SK-N-SH (cell line): Measurements from ENCODE around the gene ACTRT3. TPM values are rescaled to one million over a fixed set of nuclear protein-coding genes. Genes with fewer than 3 reads are reported as not detected.

Experiments
- CTCF ChIA-PET: fragments of 300-600, 350-600 bp; formaldehyde crosslinking; extraction: SDS; loops from one replicate; lab custom pipeline; 2021; lab: Yijun Ruan, JAX
- POLR2A ChIA-PET: fragments of 350-600 bp; sonication (Branson Sonifier 250); formaldehyde crosslinking; extraction: SDS; loops from one replicate; lab custom pipeline; 2020; ENCODE audit warnings: antibody characterized with exemption, inconsistent platforms; lab: Yijun Ruan, JAX
- DNase-seq: peaks from one replicate; pipeline ENCODE4 v3.0.0; 2012
- H2AFZ ChIP-seq: fragments of 200-600 bp; sonication (generic); 2 replicates; pipeline ENCODE4 v1.8.1; 2016; ENCODE audit warnings: antibody characterized with exemption, mild to moderate bottlenecking, low read depth
- H3F3A ChIP-seq: fragments of 200-600 bp; sonication (generic); replicated peaks from 2 replicates; pipeline ENCODE3; 2016; ENCODE audit warnings: antibody characterized with exemption, mild to moderate bottlenecking; ENCODE audit not compliant: insufficient read depth
- H3K27ac ChIP-seq, 2 experiments: fragments of 200-500 bp in 1 of 2; fragments of 200-600 bp in 1 of 2; sonication (Bioruptor generic) in 1 of 2; sonication (generic), shearing (Covaris generic) in 1 of 2; 2 replicates each; pipeline versions ENCODE4 v1.5.1 to v1.6.1; 2014 to 2016; ENCODE audit warnings: low read depth in 2 of 2, inconsistent platforms in 1 of 2, low read length in 1 of 2, mild to moderate bottlenecking in 1 of 2, mixed read lengths in 1 of 2
- H3K27me3 ChIP-seq: fragments of 200-600 bp; sonication (generic), shearing (Covaris generic); 2 replicates; pipeline ENCODE4 v1.6.1; 2016; ENCODE audit warnings: mixed run types; ENCODE audit not compliant: insufficient read depth
- H3K36me3 ChIP-seq, 2 experiments: fragments of 200-500 bp in 1 of 2; fragments of 200-600 bp in 1 of 2; sonication (Bioruptor generic) in 1 of 2; sonication (generic) in 1 of 2; replicated peaks in 1 of 2; 2 replicates each; pipeline versions ENCODE3 to v1.5.1; 2014 to 2016; ENCODE audit warnings: low read length in 1 of 2, mild to moderate bottlenecking in 1 of 2; ENCODE audit not compliant: insufficient read depth in 2 of 2, control insufficient read depth in 1 of 2
- H3K4me1 ChIP-seq, 2 experiments: fragments of 200-500 bp in 1 of 2; fragments of 200-600 bp in 1 of 2; sonication (Bioruptor generic) in 1 of 2; sonication (generic), shearing (Covaris generic) in 1 of 2; 2 replicates each; pipeline versions ENCODE4 v1.5.1 to v1.6.1; 2014 to 2016; ENCODE audit warnings: low read depth in 1 of 2, low read length in 1 of 2, mixed run types in 1 of 2; ENCODE audit not compliant: insufficient read depth in 2 of 2, control insufficient read depth in 1 of 2
- H3K4me2 ChIP-seq: fragments of 200-600 bp; sonication (generic), shearing (Covaris generic); 2 replicates; pipeline ENCODE4 v1.6.1; 2017; ENCODE audit warnings: mixed run types
- H3K4me3 ChIP-seq, 2 experiments: fragments of 200-500 bp in 1 of 2; fragments of 200-600 bp in 1 of 2; sonication (Bioruptor generic) in 1 of 2; sonication (generic), shearing (Covaris generic) in 1 of 2; 2 replicates each; pipeline versions ENCODE4 v1.5.1 to v1.8.1; 2014 to 2016; ENCODE audit warnings: low read depth in 2 of 2, inconsistent platforms in 1 of 2, low read length in 1 of 2, mild to moderate bottlenecking in 1 of 2, mixed read lengths in 1 of 2, moderate library complexity in 1 of 2
- H3K79me2 ChIP-seq: fragments of 200-600 bp; sonication (generic); 2 replicates; pipeline ENCODE4 v1.8.1; 2017; ENCODE audit warnings: mild to moderate bottlenecking; ENCODE audit not compliant: insufficient read depth
- H3K9ac ChIP-seq: fragments of 200-600 bp; sonication (generic); 2 replicates; pipeline ENCODE4 v1.6.1; 2017; ENCODE audit warnings: mixed run types
- H3K9me2 ChIP-seq: fragments of 200-600 bp; sonication (generic); 2 replicates; pipeline ENCODE4 v1.6.1; 2017; ENCODE audit warnings: mixed run types
- H3K9me3 ChIP-seq: fragments of 200-600 bp; sonication (generic); 2 replicates; pipeline ENCODE4 v1.6.1; 2017; ENCODE audit warnings: mixed run types, mild to moderate bottlenecking, moderate library complexity
- H4K20me1 ChIP-seq: fragments of 200-600 bp; sonication (generic); 2 replicates; pipeline ENCODE4 v1.6.1; 2017; ENCODE audit warnings: mild to moderate bottlenecking, mixed run types; ENCODE audit not compliant: insufficient read depth
- CHD2 ChIP-seq: fragments of 150-350 bp; IDR thresholded peaks from 2 replicates; pipeline ENCODE4 v1.6.1; 2018; ENCODE audit warnings: low read length; ENCODE audit not compliant: partially characterized antibody
- ELF1 ChIP-seq: IDR thresholded peaks from 2 replicates; pipeline ENCODE4 v1.4.0; 2012
- EP300 ChIP-seq, 2 experiments: IDR thresholded peaks; 2 replicates each; pipeline versions ENCODE4 v1.4.0 to v1.6.1; 2012; ENCODE audit warnings: borderline replicate concordance in 1 of 2, low read depth in 1 of 2, low read length in 1 of 2
- EZH2phosphoT487 ChIP-seq: fragments of 200-600 bp; sonication (generic); IDR thresholded peaks from 2 replicates; pipeline ENCODE4 v1.6.1; 2017; ENCODE audit warnings: low read depth, mixed run types, mild to moderate bottlenecking, antibody characterized with exemption, moderate library complexity, borderline replicate concordance
- FOXJ3 ChIP-seq: sonication (generic); formaldehyde crosslinking; IDR thresholded peaks from 2 replicates; pipeline ENCODE4 v1.5.1; 2020; ENCODE audit warnings: mild to moderate bottlenecking, missing genetic modification reagents
- GABPA ChIP-seq: IDR thresholded peaks from 2 replicates; pipeline ENCODE4 v1.4.0; 2012; ENCODE audit warnings: low read depth, mild to moderate bottlenecking
- GATA2 ChIP-seq: sonication (generic); formaldehyde crosslinking; IDR thresholded peaks from 2 replicates; pipeline ENCODE4 v1.5.0; 2020; ENCODE audit warnings: mild to moderate bottlenecking, missing genetic modification reagents
- MAX ChIP-seq: IDR thresholded peaks from 2 replicates; pipeline ENCODE4 v1.4.0; 2012; ENCODE audit warnings: low read depth
- MEF2A ChIP-seq: IDR thresholded peaks from 2 replicates; pipeline ENCODE4 v1.4.0; 2012; ENCODE audit warnings: low read depth, borderline replicate concordance
- NFIC ChIP-seq: IDR thresholded peaks from 2 replicates; pipeline ENCODE4 v1.4.0; 2012; ENCODE audit warnings: borderline replicate concordance
- NRF1 ChIP-seq: IDR thresholded peaks from 2 replicates; pipeline ENCODE4 v1.6.1; 2012; ENCODE audit warnings: low read depth, mild to moderate bottlenecking, low read length
- RAD21 ChIP-seq: IDR thresholded peaks from 2 replicates; pipeline ENCODE4 v1.6.1; 2012; ENCODE audit warnings: mild to moderate bottlenecking, low read length
- RCOR1 ChIP-seq: fragments of 150-350 bp; IDR thresholded peaks from 2 replicates; pipeline ENCODE4 v1.6.1; 2017; ENCODE audit warnings: antibody characterized with exemption, low read length
- SMC3 ChIP-seq: IDR thresholded peaks from 2 replicates; pipeline ENCODE4 v1.6.1; 2012; ENCODE audit warnings: low read depth, low read length, improper control_type of control experiment
- YY1 ChIP-seq: IDR thresholded peaks from 2 replicates; pipeline ENCODE4 v1.4.0; 2012; ENCODE audit warnings: low read depth, mild to moderate bottlenecking
- ZBTB33 ChIP-seq: IDR thresholded peaks from 2 replicates; pipeline ENCODE4 v1.4.0; 2012; ENCODE audit warnings: low read depth, borderline replicate concordance
- WGBS: methylation state at CpG from one replicate; pipeline ENCODE4 v1.1.6; 2017; ENCODE audit warnings: low lambda C conversion rate; 5-methylcytosine and 5-hydroxymethylcytosine counted together
- polyA plus RNA-seq, 3 experiments: library from polyadenylated mRNA; depleted of rRNA; stranded (reverse); fragments of >200 nt; gene quantifications; 2 replicates each; pipeline ENCODE4 v1.2.3, GENCODE V29; 2012
- TF ChIP-seq, protein P1 (sequence below): fragments of 200-600 bp; sonication (generic); IDR thresholded peaks from 2 replicates; pipeline ENCODE4 v1.6.1; 2017; ENCODE audit warnings: antibody characterized with exemption, mild to moderate bottlenecking, moderate library complexity

ACTRT3 gene
- polyA plus RNA-seq, 1 of the 3 experiments (the other 2 are of a cell fraction): 1.2 TPM

- H3K9ac ChIP-seq: no peak overlapping the region
- no peak overlapping the region for H3K4me3 ChIP-seq
- H3K36me3 ChIP-seq: no peaks in the 10 kb centered on the region
- ChIA-PET CTCF (interaction anchor here (1.5 kb wide), 1 partner anchor 13 kb away, joined by 3 read pairs; no protein-coding TSS in a partner anchor), POLR2A (no interaction called here)
- peaks cover 0 to 11% of the 10 kb centered on the region in 2 experiments; a peak in 2 of 4 replicates for H3K4me1 ChIP-seq
- no peaks in the 10 kb centered on the region for H3K27me3 ChIP-seq
- no peak for DNase-seq
- H3F3A ChIP-seq: no peaks in the 10 kb centered on the region
- H2AFZ ChIP-seq: no peak overlapping the region
- TF ChIP-seq MAX: no peak
- TF ChIP-seq, protein P1, sequence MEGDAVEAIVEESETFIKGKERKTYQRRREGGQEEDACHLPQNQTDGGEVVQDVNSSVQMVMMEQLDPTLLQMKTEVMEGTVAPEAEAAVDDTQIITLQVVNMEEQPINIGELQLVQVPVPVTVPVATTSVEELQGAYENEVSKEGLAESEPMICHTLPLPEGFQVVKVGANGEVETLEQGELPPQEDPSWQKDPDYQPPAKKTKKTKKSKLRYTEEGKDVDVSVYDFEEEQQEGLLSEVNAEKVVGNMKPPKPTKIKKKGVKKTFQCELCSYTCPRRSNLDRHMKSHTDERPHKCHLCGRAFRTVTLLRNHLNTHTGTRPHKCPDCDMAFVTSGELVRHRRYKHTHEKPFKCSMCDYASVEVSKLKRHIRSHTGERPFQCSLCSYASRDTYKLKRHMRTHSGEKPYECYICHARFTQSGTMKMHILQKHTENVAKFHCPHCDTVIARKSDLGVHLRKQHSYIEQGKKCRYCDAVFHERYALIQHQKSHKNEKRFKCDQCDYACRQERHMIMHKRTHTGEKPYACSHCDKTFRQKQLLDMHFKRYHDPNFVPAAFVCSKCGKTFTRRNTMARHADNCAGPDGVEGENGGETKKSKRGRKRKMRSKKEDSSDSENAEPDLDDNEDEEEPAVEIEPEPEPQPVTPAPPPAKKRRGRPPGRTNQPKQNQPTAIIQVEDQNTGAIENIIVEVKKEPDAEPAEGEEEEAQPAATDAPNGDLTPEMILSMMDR: peak; percentile 14; the same call in 1 of the 2 replicates
- 92% methylated on average over 27 of the region's 27 CpGs for WGBS
- no peak overlapping the region for H3K4me2 ChIP-seq
- no peaks in the 10 kb centered on the region for H3K9me2 ChIP-seq
- no peaks in the 10 kb centered on the region for H3K79me2 ChIP-seq
- no peaks in the 10 kb centered on the region for H4K20me1 ChIP-seq
- H3K27ac ChIP-seq: no peak overlapping the region
- 0 out of 2 replicates have a peak, but pooled peaks cover 11% of the 10 kb centered on the region for H3K9me3 ChIP-seq
Measured at GRCh38 chr3:169813757-169814517, 44.6 kb upstream of the ACTRT3 start.

DNA sequence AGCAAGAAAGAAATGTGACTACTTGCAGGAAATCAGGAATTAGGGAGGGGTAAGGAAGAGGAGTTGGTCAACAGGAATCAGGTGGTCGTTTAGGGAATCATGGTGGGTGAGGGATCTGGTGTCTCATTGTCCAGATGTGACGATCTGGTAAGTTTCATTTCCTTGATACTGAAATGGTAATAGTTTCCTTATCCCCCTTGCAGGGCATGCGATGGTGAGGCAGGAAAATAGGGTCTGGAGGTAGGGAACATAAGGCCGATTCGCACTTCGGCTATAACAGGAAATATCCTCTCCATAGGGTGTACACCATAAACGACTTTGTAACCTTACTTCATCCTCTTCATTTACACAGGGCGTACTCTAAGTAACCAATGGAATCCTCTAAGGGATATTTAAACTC is 43.9 kb upstream of the ACTRT3 start:
- Histone ChIP-seq H3K36me3 (no peaks in the 10 kb centered on the region), H3K9ac (no peak overlapping the region), H2AFZ (peak overlapping the region; percentile 99; the same call in 1 of the 2 replicates), H3K27ac (peak overlapping the region in 1 of 2 experiments; percentile 91; a peak in 2 of 4 replicates), H4K20me1 (no peaks in the 10 kb centered on the region), H3K27me3 (no peaks in the 10 kb centered on the region), H3K4me3 (peak overlapping the region in 1 of 2 experiments; percentile 71; a peak in 2 of 4 replicates), H3K9me2 (no peaks in the 10 kb centered on the region), H3K9me3 (0 out of 2 replicates have a peak, but pooled peaks cover 11% of the 10 kb centered on the region), H3K4me1 (peaks cover 0 to 11% of the 10 kb centered on the region in 2 experiments; a peak in 2 of 4 replicates), H3K4me2 (peak overlapping the region; percentile 89), H3F3A (no peaks in the 10 kb centered on the region), H3K79me2 (no peaks in the 10 kb centered on the region)
- TF ChIP-seq RCOR1 (no peak), YY1 (no peak), FOXJ3 (CRISPR knock-in tag) (no peak), MAX (no peak), GATA2 (CRISPR knock-in tag) (no peak), NRF1 (no peak), ZBTB33 (no peak), SMC3 (no peak), CHD2 (no peak), NFIC (no peak), EZH2phosphoT487 (no peak), GABPA (no peak), EP300 (IDR thresholded peaks at IDR 0.05; ENCODE audit: borderline replicate concordance in 1 of 2, low read depth in 1 of 2, low read length in 1 of 2) (no peak), MEF2A (no peak), ELF1 (no peak), RAD21 (no peak)
- TF ChIP-seq, protein P1: no peak
- ChIA-PET CTCF (interaction anchor here (0.6 to 1.5 kb wide), 2 partner anchors 14 to 22 kb away, joined by 3 read pairs; no protein-coding TSS in a partner anchor), POLR2A (interaction anchor here (0.6 to 2.3 kb wide), 3 partner anchors 14 to 187 kb away, joined by 3 to 13 read pairs (median 4); no protein-coding TSS in a partner anchor)
- WGBS: 85% methylated on average over 8 of the region's 8 CpGs
- DNase-seq: no peak
